SK-N-SH treated with all-trans-retinoic acid at 6 μM for 48 hours (cell line): ENCODE measurements around the gene TSPAN33.

Experiments
- ATAC-seq: fragments of 200-7000 bp; cut with Tn5 transposase; 3 replicates; pipeline ENCODE4 v1.9.1; 2020; ENCODE audit warnings: mild to moderate bottlenecking, moderate library complexity
- ARNTL ChIP-seq: fragments of 450-650 bp; formaldehyde crosslinking; IDR thresholded peaks from 2 replicates; pipeline ENCODE4 v1.5.0; 2020; ENCODE audit warnings: low read depth, mild to moderate bottlenecking, moderate library complexity, borderline replicate concordance
- BACH2 ChIP-seq: fragments of 250-450 bp; sonication (Bioruptor Pico); IDR thresholded peaks from 2 replicates; pipeline ENCODE4 v1.9.0; 2021; ENCODE audit warnings: mild to moderate bottlenecking, borderline replicate concordance
- CREB5 ChIP-seq: fragments of 250-450 bp; sonication (Bioruptor Pico); IDR thresholded peaks from 2 replicates; pipeline ENCODE4 v1.5.1; 2020; ENCODE audit warnings: low read depth, mild to moderate bottlenecking, moderate library complexity
- CSDC2 ChIP-seq: fragments of 250-450 bp; sonication (Bioruptor Pico); IDR thresholded peaks from 2 replicates; pipeline ENCODE4 v1.5.0; 2020; ENCODE audit warnings: mild to moderate bottlenecking, moderate library complexity
- CSRNP3 ChIP-seq: fragments of 250-450 bp; sonication (Bioruptor Pico); IDR thresholded peaks from 2 replicates; pipeline ENCODE4 v1.5.1; 2021; ENCODE audit warnings: mild to moderate bottlenecking, moderate library complexity
- ISL1 ChIP-seq: fragments of 250-450 bp; sonication (Bioruptor Pico); IDR thresholded peaks from 2 replicates; pipeline ENCODE4 v2.1.2; 2022; ENCODE audit warnings: mild to moderate bottlenecking, moderate library complexity
- OSR1 ChIP-seq: fragments of 250-450 bp; sonication (Bioruptor Pico); IDR thresholded peaks from 2 replicates; pipeline ENCODE4 v1.8.0; 2022; ENCODE audit warnings: moderate library complexity, mild to moderate bottlenecking, inconsistent platforms
- POU6F1 ChIP-seq: fragments of 250-450 bp; sonication (Bioruptor Pico); IDR thresholded peaks from 2 replicates; pipeline ENCODE4 v1.8.0; 2021; ENCODE audit warnings: low read depth, mild to moderate bottlenecking, moderate library complexity, borderline replicate concordance
- PPARA ChIP-seq: fragments of 250-450 bp; sonication (Bioruptor Pico); IDR thresholded peaks from 2 replicates; pipeline ENCODE4 v1.5.0; 2020; ENCODE audit warnings: mild to moderate bottlenecking, borderline replicate concordance
- RARB ChIP-seq: fragments of 250-450 bp; sonication (Bioruptor Pico); IDR thresholded peaks from 2 replicates; pipeline ENCODE4 v1.8.0; 2021; ENCODE audit warnings: mild to moderate bottlenecking, moderate library complexity
- SNAI2 ChIP-seq: fragments of 250-450 bp; sonication (Bioruptor Pico); IDR thresholded peaks from 2 replicates; pipeline ENCODE4 v1.5.0; 2020; ENCODE audit warnings: mild to moderate bottlenecking, moderate library complexity
- TCF4 ChIP-seq: fragments of 250-450 bp; sonication (Bioruptor Pico); IDR thresholded peaks from 2 replicates; pipeline ENCODE4 v1.8.0; 2021; ENCODE audit warnings: mild to moderate bottlenecking, moderate library complexity, borderline replicate concordance
- TSHZ2 ChIP-seq: fragments of 250-450 bp; sonication (Bioruptor Pico); IDR thresholded peaks from 2 replicates; pipeline ENCODE4 v1.5.0; 2020; ENCODE audit warnings: mild to moderate bottlenecking, moderate library complexity
- ZFP30 ChIP-seq: fragments of 450-650 bp; formaldehyde crosslinking; IDR thresholded peaks from 2 replicates; pipeline ENCODE4 v1.5.0; 2022; ENCODE audit warnings: mild to moderate bottlenecking, moderate library complexity
- ZNF565 ChIP-seq: fragments of 450-650 bp; formaldehyde crosslinking; conservative IDR thresholded peaks from 2 replicates; pipeline ENCODE4 v1.5.0; 2020; ENCODE audit warnings: low read depth, mild to moderate bottlenecking, moderate library complexity
- ZNF70 ChIP-seq: fragments of 450-650 bp; formaldehyde crosslinking; IDR thresholded peaks from 2 replicates; pipeline ENCODE4 v1.5.0; 2020; ENCODE audit warnings: mild to moderate bottlenecking, moderate library complexity
- ZNF8 ChIP-seq: fragments of 450-650 bp; formaldehyde crosslinking; IDR thresholded peaks from 2 replicates; pipeline ENCODE4 v1.5.0; 2020; ENCODE audit warnings: mild to moderate bottlenecking, moderate library complexity

Gene TSPAN33

GRCh38 chr7:129203050-129203741 is 58.7 kb downstream of the TSPAN33 start:
- no peak; the same call in 1 of the 3 replicates for ATAC-seq
- TF ChIP-seq RARB (CRISPR knock-in tag) (no peak), ARNTL (no peak), ISL1 (no peak), CSRNP3 (CRISPR knock-in tag) (no peak), TSHZ2 (CRISPR knock-in tag) (no peak), SNAI2 (no peak)

GRCh38 chr7:129205126-129205818 is 60.8 kb downstream of the TSPAN33 start:
- no peak for TF ChIP-seq ZNF70 (CRISPR knock-in tag)
- no peak for TF ChIP-seq ZFP30 (CRISPR knock-in tag)
- no peak for TF ChIP-seq RARB (CRISPR knock-in tag)
- no peak for TF ChIP-seq POU6F1 (CRISPR knock-in tag)
- TF ChIP-seq CSDC2 (CRISPR knock-in tag), result no peak
- TF ChIP-seq TCF4 (CRISPR knock-in tag), result no peak
- TF ChIP-seq PPARA (CRISPR knock-in tag), result no peak
- no peak for TF ChIP-seq ARNTL
- no peak for TF ChIP-seq CREB5 (CRISPR knock-in tag)
- no peak for TF ChIP-seq ISL1
- TF ChIP-seq BACH2 (CRISPR knock-in tag), result no peak
- no peak for TF ChIP-seq ZNF565 (CRISPR knock-in tag)
- no peak for TF ChIP-seq TSHZ2 (CRISPR knock-in tag)
- no peak for TF ChIP-seq ZNF8 (CRISPR knock-in tag)
- TF ChIP-seq OSR1 (CRISPR knock-in tag), result no peak
- TF ChIP-seq CSRNP3 (CRISPR knock-in tag), result no peak
- no peak for ATAC-seq
